HFF-Myc (cell line): ENCODE data around the gene CCND3.

Experiments
- DNase-seq: peaks from one replicate; pipeline ENCODE4 v3.0.0-alpha.2; 2011; ENCODE audit warnings: low read depth; ENCODE audit errors: extremely low read depth
- H3K4me3 ChIP-seq: replicated peaks from 2 replicates; pipeline ENCODE4 v1.5.1; 2011; ENCODE audit warnings: low read depth, mild to moderate bottlenecking, control low read depth, low read length
- CTCF ChIP-seq: IDR thresholded peaks from 2 replicates; pipeline ENCODE4 v1.5.1; 2012; ENCODE audit warnings: mild to moderate bottlenecking, low read depth, low read length, control low read depth; ENCODE audit errors: missing control alignments

Gene CCND3

GRCh38 chr6:41972826-41973225, 31.2 kb upstream of the CCND3 start:
- H3K4me3 ChIP-seq: no peak overlapping the region
- no peak for DNase-seq
- no peak for TF ChIP-seq CTCF

- no peak for DNase-seq
- no peak overlapping the region for H3K4me3 ChIP-seq
- TF ChIP-seq CTCF: no peak
Observed at GRCh38 chr6:41970436-41970846, 28.8 kb upstream of the CCND3 start.

DNA sequence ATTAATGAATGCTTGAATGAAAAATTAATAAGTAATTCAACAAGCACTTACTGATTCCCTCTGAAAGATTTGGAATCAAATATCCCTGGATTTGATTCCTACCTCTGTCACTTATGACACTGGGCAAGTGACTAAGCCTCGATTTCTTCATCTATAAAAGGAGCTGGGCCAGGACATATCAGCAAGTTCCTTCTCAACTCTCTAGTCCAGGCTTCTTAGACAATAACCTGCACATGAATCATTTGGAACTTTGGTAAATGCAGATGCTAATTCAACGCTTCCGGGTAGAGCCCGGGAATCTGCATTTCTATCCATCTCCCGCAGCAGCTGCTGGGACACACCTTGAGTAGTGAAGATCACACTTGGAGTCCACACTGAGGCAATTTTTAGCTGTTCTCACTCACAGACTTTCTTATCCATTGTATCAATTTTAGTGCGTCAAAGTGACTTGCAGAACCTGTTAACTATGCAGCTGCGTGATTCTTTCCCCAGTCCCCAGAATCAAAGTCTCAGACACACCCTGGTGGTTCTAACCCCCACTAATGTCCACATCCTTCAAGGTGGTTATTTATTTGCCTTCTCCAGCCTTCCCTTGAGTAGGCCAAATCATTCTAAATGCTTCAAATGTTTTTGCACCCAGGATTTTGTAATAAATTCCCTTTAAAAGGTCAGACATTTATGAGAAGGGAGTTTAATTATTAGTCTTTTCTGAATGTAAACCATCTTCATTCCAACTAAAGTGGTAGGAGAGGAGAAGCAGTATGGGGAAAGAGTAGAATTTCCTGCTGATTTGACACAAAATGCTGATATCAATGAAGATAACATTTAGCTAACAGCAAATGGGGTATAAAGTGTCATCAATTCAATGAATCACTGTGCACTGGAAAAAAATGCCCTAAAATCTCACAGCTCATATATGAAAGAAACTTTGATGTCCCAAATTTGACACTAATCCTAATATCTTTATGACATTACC, 26.0 kb upstream of the CCND3 start:
- no peak overlapping the region for H3K4me3 ChIP-seq
- no peak for TF ChIP-seq CTCF
- DNase-seq: no peak

- no peak for DNase-seq
- no peak for TF ChIP-seq CTCF
- no peak overlapping the region for H3K4me3 ChIP-seq
Observed at GRCh38 chr6:41966961-41967311, 25.3 kb upstream of the CCND3 start.

GRCh38 chr6:41966214-41966920, 24.8 kb upstream of the CCND3 start:
- TF ChIP-seq CTCF: no peak
- no peak for DNase-seq
- no peak overlapping the region for H3K4me3 ChIP-seq

DNA sequence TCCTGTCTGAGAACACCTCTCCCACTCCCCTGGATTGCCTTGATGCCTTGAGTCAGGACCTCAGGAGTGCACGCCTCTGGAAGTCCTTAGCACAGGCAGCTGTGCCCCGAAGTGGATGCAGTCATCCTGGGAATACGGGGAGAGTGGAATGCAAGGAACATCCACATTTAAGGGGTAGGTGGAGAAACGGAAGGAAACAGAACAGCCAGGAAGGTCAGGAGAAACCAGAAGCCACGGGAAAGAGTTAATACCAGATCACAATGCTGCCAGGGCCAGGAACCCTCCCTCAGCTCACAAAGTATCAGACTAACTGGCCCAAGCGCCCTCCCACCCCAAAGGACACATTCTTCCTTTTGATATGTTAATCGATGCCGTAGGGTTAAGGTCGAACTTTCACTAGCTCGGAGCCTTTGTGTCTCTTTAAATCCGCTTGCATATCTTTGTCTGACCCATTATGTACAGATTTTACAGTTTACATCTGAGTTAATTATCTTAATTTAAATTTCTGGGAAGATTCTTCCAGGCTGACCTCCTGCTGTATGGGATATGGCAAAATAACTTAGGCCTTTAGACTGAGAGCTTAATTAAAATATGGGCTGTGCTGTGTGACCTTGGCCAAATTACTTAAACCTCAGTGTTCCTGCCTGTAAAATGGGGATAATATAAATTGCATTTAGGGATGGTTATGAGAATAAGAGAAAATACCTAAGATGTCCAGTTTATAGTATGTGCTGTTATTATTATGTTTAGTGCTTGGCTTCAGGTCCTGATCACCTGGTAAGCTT, 24.0 kb upstream of the CCND3 start:
- no peak for TF ChIP-seq CTCF
- H3K4me3 ChIP-seq: no peak overlapping the region
- DNase-seq: no peak
